SK-MEL-5 (cell line): ENCODE results near the gene CST6. TPM values are rescaled to one million over a fixed set of nuclear protein-coding genes. Genes with fewer than 3 reads are reported as not detected.

Experiments used
- DNase-seq: peaks from one replicate; pipeline ENCODE4 v3.0.0-alpha.2; 2016; ENCODE audit warnings: low read depth, low spot score
- in situ Hi-C: cut with HindIII; loops from 2 replicates; pipeline ENCODE4 v1.10.0; 2016; ENCODE audit warnings: low sequenced_read_pairs, high pct_unique_total_duplicates, low pct_unique_long_range_greater_than_20kb
- total RNA-seq: library from RNA; depleted of rRNA; stranded (reverse); fragments of >200 nt; shearing (Covaris generic); gene quantifications from 2 replicates; pipeline ENCODE4 v1.2.3, GENCODE V29; 2014; rRNA removed

Gene CST6
- total RNA-seq, 1 experiment from 2014 or later: not detected

DNA sequence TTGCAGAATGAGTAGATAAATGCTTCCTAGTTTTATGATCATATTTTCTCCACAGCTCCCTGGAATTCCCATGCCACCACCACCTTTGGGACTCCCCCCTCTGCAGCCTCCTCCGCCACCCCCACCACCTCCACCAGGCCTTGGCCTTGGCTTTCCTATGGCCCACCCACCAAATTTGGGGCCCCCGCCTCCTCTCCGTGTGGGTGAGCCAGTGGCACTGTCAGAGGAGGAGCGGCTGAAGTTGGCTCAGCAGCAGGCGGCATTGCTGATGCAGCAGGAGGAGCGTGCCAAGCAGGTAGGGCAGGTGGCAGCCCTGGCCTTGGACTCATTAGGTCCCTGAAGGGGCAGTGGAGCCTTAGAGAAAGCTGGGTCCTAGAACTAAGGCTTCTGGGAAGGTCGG lies 43.2 kb downstream of the CST6 start:
- in situ Hi-C loops: no loop called here
- DNase-seq: no peak

DNA sequence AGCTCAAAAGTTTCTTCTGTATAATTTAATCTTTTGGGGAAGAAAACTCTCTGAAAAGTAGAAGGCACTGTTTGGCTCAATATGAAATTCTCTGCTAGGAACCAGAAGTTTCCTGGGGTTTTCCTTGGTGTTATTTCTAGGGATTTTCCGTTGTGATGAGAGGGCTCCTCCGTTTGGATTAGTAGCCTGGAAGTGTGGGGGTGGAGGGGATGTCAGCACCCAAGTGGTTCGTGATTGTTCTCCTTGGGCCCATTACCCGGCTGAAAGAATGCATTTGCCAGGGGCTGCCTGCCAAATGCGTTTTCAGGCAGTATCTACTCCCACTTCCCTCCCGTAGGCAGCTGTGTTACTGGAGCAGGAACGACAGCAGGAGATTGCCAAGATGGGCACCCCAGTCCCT lies 44.7 kb downstream of the CST6 start:
- DNase-seq: no peak
- in situ Hi-C loops: no loop called here

DNA sequence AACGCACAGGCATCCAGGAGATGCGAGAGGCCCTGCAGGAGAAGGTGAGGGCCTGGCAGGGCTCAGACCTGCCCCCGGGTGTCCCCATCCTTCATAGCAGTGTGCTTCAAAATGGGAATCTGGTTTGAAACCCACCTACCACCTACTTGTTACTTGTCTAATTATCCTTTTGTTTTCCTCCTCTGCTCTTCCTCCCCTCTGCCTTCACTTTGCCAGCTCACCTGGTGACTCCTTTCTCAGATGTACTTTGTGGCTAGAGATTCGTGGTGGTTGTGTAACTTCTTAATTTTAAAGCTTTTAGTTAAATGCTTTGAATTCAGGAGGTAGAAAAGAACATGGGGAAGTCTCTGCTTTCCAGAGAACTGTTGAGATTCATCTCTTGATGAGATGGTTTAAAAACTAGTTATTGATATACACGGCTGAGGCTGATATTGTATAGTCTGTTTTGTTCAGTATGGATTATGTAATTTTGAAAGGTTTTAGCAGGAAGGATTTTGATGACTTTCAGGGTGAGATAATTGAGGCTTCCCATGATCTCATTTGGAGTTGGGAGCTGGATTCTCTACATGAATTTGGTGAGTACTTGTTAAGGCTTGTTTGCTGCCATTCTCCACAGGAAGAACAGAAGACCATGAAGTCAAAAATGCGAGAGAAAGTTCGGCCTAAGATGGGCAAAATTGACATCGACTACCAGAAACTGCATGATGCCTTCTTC lies 48.3 kb downstream of the CST6 start:
- in situ Hi-C loops: no loop called here
- DNase-seq: no peak

DNA sequence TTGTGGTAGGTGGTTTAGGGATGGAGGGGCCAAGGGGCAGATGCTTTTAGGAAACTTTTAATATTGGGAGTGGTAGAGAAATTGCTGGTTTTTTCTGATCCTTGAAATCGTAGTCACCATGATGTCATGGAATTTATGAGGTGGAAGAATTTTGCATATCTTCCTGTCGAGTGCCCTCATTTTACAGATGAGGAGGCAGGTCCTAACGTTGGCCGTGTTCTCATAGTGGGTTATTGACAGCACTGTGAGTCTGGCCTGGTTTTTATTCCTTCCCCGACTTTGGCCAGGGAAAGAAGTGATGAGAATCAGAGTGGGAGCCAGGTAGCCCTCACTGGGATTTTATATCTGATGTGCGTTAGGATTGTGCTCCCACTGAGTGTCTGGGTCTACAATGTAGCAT lies 49.5 kb downstream of the CST6 start:
- no peak for DNase-seq
- in situ Hi-C loops: no loop called here

DNA sequence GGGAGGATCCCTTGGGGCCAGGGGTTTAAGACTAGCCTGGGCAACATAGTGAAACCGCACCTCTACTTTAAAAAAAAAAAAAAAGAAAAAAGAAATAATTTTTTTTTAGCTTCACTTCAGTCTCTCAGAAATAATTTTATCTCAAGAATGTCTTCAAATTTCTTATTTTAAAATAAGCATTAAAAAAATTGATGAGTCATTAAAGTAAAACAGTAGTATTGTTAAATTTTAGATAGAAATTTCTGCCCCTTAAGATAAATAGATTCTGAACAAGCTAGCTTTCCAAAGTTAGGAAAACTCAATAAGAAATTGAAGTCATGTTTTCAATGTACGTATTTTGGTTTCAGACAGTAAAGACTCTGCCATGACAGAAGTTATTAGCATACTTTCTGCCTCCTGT lies 50.6 kb downstream of the CST6 start:
- in situ Hi-C loops: no loop called here
- no peak for DNase-seq

Other genes starting within 250 kb of the CST6 start
- gene AP5B1, start 231.0 kb upstream of the CST6 start, total RNA-seq: 19.7 and 20.0 TPM in 2 replicates
- not detected in 2 replicates for gene OVOL1, start 224.9 kb upstream of the CST6 start, total RNA-seq
- gene SNX32, start 178.0 kb upstream of the CST6 start, total RNA-seq: 0.08 and 0.18 TPM in 2 replicates
- gene CFL1, start 153.8 kb upstream of the CST6 start, total RNA-seq: 941 and 972 TPM in 2 replicates
- gene MUS81, start 151.6 kb upstream of the CST6 start, total RNA-seq: 18.6 and 19.3 TPM in 2 replicates
- 0.45 and 0.55 TPM in 2 replicates for gene EFEMP2, start 139.2 kb upstream of the CST6 start, total RNA-seq
- 0.29 and 0.48 TPM in 2 replicates for gene CTSW, start 132.2 kb upstream of the CST6 start, total RNA-seq
- gene FIBP, start 123.5 kb upstream of the CST6 start, total RNA-seq: 60.8 and 62.9 TPM in 2 replicates
- gene CCDC85B, start 121.3 kb upstream of the CST6 start, total RNA-seq: 22.2 and 23.7 TPM in 2 replicates
- 8.9 and 10.2 TPM in 2 replicates for gene FOSL1, start 111.6 kb upstream of the CST6 start, total RNA-seq
- 7.8 and 9.8 TPM in 2 replicates for gene C11orf68, start 92.9 kb upstream of the CST6 start, total RNA-seq
- gene DRAP1, start 92.6 kb upstream of the CST6 start, total RNA-seq: 66.5 and 72.9 TPM in 2 replicates
- not detected in 2 replicates for gene TSGA10IP, start 66.5 kb upstream of the CST6 start, total RNA-seq
- 40.1 and 46.5 TPM in 2 replicates for gene SART1, start 50.3 kb upstream of the CST6 start, total RNA-seq
- gene EIF1AD, start 9.9 kb upstream of the CST6 start, total RNA-seq: 27.8 TPM in 2 replicates
- 30.0 and 34.6 TPM in 2 replicates for gene BANF1, start 9.5 kb upstream of the CST6 start, total RNA-seq
- gene CATSPER1, start 14.5 kb downstream of the CST6 start, total RNA-seq: 0.05 TPM in 1 of 2 replicates, not detected in the other
- not detected in 2 replicates for gene GAL3ST3, start 37.2 kb downstream of the CST6 start, total RNA-seq
- 103 and 118 TPM in 2 replicates for gene SF3B2, start 40.4 kb downstream of the CST6 start, total RNA-seq
- gene PACS1, start 58.3 kb downstream of the CST6 start, total RNA-seq: 9.0 and 12.0 TPM in 2 replicates
- gene KLC2, start 245.7 kb downstream of the CST6 start, total RNA-seq: 4.6 and 5.3 TPM in 2 replicates